Globus pallidus (tissue), 1 donor: ENCODE results near the gene MBP.
"Not testable (repeated sequence)": the region's sequence is repeated elsewhere in the genome, so short reads cannot be mapped to it uniquely, and the experiment has no call there.

Source experiments
- DNase-seq: peaks from one replicate; pipeline ENCODE4 v3.0.0-alpha.2; 2015; ENCODE audit warnings: low spot score

MBP gene

DNA sequence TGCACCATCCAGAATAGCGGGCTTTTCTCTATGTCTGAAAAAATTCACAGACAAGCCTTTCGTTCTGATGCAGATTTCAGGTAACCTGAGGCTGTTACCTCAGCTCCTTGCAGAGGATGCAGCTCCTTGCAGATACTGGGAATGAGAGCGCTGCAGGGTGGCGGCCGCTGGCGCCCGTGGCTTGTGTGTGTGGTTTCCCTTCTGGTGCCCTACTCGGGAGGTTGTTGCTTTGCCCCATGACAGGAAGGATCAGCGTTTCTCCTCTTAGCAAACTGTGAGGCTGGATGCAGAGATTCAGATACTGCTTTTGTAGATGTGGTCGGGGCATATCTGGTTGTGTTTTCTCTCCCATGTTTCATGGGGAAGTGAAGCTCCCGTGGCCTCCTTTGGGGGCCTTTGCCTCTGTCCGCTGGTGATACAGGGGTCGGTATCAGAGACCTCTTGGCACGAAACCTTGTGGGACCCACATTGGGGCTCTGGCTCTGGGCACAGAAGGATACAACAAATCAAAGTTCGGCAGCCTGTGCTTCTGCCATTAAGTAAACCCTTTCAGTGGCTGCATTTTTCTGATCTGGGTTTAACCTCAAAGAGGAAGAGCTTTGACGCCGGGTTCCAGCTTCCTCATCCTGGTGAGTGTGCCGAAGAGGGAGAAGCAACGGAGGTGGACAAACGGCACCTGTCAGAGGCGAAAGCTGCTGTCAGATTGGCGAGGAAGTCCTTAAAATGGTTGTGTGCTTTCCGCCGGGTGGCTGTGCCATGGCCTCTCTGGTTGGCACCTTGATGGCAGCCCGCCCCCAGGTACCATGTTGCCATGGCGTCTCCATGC, 127.8 kb downstream of the MBP start:
- no peak for DNase-seq

DNA sequence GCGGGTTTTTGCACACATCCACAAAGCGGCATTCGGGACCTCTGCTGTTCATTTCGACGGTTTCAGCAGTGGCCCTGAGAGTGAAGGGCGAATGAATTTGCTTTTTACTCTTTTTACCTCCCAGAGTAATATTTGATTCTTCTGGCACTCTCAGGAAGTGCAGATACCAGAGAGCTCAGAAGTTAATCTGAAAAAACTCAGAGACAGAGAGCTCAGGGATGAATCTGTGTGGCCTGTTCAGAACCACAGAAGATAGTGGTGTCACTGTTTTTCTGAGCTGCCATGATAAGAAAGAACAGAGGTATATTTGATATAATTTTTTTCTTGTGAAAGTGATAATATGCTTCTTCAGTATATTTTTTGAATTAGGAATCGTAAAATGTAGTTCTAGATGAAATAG, 129.3 kb downstream of the MBP start:
- no peak for DNase-seq

DNA sequence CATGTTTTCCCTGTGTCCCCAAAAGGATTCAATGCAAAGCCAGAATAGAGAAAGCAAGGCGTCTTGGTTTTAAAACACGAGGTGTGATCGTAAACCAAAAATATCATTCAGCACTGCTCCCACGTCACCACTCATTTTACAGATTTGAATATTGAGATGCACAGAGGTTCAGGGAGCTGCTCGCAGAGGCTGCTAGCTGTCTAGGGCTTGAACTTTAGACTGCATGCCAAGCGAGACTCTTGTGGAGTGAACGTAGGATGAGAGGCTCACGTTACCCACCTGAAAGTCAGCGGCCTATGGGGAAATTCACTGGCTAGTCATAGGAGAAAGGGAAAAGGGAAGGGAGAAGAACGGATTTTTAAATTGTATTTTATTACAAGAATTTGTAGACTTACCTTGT, 130.1 kb downstream of the MBP start:
- no peak for DNase-seq

DNA sequence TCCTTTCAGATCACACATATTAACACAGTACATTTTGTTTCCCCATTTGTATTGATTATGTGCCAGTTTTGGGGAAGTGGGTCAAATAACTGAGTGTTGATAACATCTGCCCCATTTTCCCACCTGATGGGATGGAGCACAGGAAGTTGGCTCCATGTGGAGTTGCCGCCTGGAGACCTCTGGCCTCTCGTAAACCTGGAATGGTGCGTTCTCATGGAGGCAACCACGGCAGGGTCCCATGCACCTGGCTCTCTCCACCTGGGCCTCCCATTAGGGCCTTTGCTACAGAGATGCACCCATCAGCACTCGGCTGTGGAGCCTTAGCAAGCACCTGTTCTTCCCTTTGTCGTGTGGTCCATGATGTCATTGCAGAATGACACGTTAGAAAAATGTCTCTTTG, 130.6 kb downstream of the MBP start:
- DNase-seq = no peak

- DNase-seq = no peak
These were observed 131.5 kb downstream of the MBP start for GRCh38 chr18:77001041-77001440.

- DNase-seq = no peak
These were observed 132.1 kb downstream of the MBP start for GRCh38 chr18:77000527-77000926.

DNA sequence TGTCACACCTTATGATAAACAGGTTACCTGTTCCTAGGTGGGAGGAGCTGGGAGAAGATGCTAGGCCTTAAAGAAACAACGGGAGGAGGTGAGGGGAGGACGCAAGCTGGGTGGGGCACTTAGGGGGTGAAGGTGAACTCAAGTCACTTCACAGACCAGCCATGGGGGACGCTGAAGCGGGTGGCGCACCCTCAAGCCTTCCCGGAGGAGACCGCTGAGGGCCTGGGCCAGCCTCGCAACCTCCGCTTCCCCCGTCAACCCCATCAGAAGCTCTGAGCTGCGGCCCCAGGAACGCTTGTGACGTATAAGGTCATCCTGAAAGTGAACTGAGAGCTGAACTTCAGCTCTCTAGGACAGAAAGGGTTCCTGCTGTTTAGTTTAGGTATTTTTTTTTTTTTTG, 133.5 kb downstream of the MBP start:
- DNase-seq = no peak

- DNase-seq = no peak
These were observed 134.4 kb downstream of the MBP start for GRCh38 chr18:76997951-76998808.

- DNase-seq = no peak
These were observed 136.2 kb downstream of the MBP start for GRCh38 chr18:76996429-76996828.

DNA sequence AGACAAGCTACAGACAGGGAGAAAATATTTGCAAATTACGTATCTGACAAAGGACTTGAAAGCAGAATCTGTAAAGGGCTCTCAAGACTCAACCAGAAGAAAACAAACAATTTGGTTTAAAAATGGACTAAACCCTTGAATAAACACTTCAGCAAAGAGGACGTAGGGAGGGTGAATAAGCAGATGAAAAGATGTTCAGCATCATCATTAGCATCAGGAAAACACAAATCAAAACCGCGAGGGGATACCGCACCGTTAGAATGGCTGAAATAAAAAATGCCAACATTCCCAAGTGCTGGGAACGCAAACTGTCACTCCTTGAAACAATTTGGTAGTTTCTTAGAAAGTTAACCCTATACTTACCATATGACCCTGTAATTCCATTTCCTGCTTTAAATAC, 136.7 kb downstream of the MBP start:
- DNase-seq = no peak

DNA sequence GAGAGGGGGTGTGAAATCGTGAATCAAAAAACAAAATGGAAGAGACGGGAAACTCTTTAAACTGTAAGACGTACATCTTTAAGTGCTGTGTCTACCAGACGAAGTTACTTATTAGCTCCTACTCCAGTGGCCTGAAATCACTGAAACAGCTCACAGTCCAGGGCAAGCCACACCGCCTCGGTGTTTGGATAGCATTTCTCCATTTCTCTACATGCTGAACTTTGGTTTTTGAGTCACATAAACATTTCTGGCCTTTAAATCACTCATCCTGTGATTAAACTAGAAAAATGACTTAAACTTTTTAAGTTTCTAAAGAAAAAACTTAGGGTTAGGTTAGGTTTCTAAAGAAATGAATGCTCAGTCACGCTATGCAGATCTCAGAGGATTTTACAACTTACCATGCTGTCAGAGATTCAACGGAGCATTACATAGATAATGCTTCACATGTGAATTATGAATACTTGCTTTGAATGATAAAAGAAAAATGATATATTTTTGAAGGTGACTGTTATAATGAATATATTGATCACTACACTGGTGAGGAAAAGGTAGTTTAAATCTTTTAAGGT, 138.4 kb downstream of the MBP start:
- no peak for DNase-seq

DNA sequence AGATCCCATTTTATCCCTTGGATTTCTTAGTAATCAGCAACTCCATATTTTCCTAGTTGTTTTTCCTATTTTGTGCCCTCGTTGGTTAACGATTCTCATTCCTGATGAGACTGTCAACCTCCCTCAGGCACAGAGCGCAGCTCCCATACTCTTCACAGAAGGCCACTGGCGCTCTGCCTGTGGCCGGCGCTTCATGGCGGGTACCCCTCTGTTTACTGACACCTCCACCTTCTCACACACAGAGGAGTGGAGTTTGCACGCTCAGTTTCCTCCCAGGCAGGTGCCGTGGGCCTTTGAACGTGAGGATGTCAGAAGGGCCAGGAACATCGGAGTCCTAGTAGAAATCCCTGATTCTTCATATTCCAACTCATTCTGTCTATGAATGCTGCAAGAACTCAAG, 139.0 kb downstream of the MBP start:
- DNase-seq = no peak

DNA sequence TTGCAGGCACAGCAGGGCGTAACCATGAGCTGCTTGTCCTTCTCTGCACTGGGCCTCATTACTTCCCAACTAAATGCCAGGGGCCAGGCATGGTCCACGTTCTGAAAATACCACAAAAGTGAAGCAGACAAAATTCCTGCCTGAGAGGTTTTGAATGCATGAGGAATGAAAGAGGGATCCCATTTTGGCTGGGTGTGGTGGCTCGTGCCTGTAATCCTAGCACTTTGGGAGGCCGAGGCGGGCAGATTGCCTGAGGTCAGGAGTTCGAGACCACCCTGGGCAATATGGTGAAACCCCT, 139.5 kb downstream of the MBP start:
- DNase-seq = no peak

GRCh38 chr18:76992226-76993084, 140.1 kb downstream of the MBP start:
- DNase-seq = no peak

DNA sequence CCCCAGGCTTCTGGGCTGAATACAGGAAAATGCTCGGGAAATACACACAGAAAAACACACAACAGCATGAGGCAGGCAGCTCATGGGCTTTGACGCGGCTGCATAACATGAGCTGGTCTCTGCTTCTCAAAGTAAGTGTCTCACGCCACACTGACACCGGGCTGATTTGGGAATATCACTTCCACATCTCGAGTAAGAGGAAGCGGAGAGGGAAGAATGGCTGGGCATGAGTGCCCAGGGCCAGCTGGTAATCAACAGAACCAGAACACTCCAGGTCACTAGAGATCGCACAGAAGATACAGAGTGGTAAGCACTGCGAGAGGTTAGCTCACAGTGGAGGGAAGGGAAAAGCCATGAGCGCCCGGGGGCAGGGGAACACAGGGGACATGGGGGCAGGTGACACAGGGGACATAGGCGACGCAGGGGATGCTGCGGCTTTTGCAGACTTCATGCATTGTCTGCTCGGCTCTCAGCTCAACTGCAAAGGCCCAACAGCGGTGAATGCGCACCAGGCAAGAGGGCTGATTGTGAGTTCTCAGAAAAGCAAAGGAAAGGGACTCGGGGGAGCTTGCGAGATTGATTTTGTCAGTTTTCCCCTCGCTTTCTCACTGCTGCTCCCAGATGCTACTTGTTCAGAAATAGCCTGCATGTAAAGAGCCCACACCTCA, 141.4 kb downstream of the MBP start:
- no peak for DNase-seq

GRCh38 chr18:76990343-76991020, 142.1 kb downstream of the MBP start:
- not testable (repeated sequence) for DNase-seq

GRCh38 chr18:76989647-76990190, 142.9 kb downstream of the MBP start:
- no peak for DNase-seq

GRCh38 chr18:76988827-76989646, 143.5 kb downstream of the MBP start:
- DNase-seq = no peak

- peak; percentile 60 for DNase-seq
These were observed 144.4 kb downstream of the MBP start for GRCh38 chr18:76988031-76988826.
